Ammon's horn (tissue), 1 donor: ENCODE results near the gene DDX24.

ENCODE experiments used
- DNase-seq: peaks from one replicate; pipeline ENCODE4 v3.0.0-alpha.2; 2016; ENCODE audit warnings: low spot score

DDX24 gene

DNA sequence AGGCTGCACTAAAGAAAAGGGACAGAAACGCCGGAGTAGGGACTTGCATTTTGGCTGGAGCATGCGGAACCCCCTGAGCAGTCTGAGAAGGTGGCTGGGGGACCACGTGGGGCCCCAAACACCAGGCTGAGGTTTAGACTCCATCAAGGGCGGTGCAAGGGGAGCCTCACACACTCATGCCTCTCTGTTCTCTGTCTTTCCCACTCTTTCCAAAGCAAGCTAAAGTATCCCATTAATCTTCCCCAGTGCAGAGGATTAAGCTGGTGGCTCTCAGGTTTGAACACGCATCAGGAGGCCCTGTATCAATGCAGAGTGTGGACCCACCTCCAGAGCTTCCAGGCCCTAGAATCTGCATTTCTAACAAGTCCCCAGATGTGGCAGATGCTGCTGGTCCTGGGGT, 70.4 kb downstream of the DDX24 start:
- no peak for DNase-seq

DNA sequence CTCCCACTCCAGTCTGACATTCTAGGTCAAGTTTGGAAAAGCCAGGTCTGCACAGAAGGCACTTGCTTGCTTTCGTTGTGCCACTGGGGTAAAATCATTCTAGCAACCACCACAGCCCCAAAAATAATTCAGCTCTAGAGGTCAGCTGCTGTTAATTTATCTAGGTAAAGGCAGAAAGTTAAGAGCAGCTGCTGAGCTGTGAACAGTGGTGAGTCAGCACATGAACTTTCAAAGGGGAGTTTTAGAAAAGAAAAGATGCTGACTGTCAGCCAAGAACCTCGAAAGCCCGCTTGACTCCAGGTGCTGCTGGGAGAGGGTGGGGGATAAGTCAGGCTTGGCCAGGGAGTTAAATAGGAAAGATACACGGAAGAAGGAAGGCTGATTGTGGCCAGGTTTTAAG, 71.2 kb downstream of the DDX24 start:
- no peak for DNase-seq

DNA sequence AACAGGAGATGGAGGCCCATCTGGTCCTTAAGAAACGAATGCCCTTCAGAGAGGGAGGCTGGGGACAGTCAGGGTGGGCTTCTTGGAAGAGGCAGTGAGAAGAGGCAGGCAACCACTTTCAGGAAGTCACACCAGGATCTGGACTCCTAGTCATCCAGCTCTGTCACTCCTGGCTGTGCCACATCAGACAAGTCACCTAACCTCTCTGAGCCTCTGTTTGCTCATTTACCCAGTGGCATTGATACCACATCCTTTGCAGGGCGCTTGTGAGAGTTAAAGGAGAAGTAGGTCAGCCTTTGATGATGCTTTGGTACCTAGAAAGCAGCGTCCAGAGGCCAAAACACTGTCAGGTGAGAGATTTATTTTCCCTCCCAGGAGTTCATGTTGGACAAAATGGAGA, 72.8 kb downstream of the DDX24 start:
- no peak for DNase-seq

DNA sequence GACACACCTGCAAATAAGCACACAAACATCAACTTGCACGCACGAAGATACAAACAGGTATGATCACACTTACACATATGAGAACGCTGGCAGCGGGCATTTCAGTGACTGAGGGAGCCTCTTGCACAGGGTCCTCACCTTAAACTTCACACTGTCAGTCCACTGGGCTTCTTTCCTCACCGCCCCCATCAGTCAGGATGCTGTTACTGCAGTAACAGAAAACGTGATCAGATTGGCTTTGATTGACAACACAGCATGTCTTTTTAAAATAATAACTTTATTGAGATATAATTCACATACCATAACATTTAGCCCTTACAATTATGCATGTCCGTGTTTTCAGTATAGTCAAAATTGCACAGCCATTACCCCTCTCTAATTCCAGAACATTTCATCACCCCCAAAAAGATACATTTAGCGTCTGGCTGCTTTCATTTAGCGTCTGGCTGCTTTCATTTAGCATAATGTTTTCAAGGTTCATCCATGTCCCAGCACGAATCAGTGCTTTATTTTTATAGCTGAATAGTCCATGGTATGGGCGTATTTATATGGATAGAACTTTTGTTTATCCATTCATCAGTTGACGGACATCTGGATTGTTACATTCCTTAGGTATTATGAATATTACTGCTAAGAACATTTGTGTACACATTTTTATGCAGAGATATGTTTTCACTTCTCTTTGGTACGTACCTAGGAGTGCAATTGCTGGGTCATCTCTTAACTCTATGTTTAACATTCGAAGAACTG, 75.5 kb downstream of the DDX24 start:
- no peak for DNase-seq

DNA sequence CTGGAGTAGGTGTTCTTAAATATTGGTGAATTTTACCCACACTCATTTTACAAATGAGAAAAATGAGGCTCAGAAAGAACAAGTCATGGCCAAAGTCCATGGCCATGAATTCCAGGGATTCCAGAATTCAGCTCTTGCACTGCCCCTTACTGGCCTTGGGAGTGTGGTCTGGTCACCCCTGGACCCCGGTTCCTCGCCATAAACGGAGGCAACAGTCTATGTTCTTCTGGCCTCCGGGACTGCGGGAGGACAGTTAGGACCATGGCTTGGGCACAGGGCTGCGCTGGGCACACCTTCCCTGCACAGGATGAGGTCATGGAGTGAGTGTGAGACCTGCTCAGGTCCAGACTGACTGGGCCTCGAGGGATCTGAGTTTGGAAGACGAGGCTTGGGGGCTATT, 77.0 kb downstream of the DDX24 start:
- DNase-seq: no peak

DNA sequence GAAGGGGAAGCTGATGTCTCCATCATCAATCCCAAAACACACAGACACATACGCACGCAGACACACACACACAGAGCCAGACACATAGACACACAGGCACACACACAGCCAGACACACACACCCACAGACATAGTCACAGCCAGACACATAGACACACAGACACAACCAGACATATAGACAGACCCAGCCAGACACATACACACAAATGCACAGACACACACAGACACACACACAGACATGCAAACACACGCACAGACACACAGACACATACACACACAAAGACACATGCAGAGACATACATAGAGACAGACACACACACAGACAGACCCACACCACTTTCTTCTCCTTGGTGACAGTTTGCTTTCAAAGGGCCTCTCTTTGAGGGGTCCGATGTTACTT, 77.6 kb downstream of the DDX24 start:
- DNase-seq: no peak

DNA sequence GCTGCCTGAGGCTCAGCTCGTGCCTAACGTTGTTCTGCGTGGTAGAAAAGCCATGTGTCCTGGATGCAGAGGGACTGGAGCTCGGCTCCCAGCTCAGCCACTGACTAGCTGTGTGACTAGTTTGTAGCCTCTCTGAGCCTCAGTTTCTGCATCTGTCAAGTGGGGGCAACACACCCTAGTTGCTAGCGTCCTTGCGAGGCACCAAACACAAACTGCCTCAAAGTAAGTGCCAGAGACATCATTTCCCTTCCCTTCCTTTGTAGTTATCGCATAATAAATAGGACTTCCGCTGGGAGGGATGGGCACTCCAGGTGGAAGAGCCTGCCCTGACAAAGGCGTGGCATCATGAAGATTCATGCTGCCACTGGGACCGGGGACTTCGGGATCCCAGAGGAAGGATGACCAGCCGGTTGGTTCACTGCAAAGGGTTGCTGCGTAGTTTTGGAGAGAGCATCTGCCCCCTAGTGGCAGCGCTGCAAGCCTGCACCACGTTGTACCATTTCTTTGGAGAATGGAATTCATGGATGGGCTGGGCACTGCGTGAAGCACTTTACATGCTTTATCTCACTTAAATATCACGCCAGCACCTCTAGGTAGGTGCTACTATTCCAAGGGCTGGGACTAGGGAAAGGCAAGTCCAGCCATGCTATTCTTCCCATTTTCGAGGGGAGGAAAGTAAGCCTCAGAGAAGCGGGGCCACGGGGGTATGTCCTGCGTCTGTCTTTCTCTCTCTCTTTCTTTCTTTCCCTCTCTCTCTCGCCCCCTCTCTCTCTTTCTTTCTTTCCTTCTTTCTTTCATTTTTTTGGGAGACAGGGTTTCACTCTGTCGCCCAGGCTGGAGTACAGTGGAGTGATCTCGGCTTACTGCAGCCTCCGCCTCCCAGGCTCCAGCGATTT, 79.3 kb downstream of the DDX24 start:
- DNase-seq: peak; percentile 83

DNA sequence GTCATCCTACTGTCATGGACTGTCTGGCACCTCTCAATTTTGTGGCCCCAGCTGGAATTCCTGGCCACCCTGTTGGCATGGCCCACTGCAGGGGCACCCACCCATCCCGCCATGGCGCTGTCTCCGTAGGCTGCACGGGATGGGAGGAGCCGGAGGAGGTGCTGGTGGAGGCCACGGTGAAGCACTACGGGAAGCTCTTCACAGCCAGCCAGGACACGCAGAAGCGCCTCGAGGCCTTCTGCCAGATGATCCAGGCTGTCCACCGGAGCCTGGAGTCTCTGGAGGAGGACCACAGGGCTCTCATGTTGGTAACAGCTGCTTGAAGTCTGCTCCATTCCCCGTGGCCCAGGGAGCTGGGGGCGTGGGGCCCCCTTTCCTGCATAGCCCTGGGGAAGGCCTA, 80.0 kb downstream of the DDX24 start:
- no peak for DNase-seq

DNA sequence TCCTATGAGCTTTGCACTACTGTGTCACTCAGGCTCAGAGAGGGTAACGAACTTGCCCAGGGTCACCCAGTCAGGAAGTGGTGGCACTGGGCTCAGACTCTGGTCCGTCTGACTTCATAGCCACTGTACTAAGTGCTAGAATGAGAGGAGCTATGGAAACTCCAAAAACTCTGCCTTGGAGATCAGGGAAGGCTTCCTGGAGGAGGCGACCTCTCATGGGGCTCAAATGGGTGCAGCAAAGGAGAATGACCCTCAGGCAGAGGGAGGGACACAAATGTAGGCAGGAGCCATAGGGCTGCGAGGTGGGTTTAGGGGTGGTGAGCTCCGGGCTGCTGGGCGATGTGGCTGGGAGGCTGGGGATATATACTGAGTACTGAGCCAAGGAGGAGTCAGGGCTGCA, 80.7 kb downstream of the DDX24 start:
- DNase-seq: no peak

DNA sequence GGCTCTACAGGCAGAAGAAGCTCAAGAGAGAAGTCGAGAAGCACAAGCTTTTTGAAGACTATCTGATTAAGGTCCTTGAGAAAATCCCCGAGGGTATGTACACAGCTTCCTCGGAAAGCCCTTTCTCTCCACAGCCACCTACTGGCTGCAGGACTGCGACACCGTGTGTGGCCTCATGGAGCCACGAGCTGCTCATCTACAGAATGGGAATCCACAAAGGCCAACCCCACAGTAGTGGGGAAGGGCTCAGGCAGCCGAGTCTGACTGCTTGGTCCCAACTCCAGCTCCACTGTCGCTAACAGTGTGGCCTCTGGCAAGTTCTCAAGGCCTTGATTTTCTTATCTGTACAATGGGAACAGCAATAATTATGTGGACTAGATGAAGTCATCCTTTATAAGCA, 81.4 kb downstream of the DDX24 start:
- no peak for DNase-seq

DNA sequence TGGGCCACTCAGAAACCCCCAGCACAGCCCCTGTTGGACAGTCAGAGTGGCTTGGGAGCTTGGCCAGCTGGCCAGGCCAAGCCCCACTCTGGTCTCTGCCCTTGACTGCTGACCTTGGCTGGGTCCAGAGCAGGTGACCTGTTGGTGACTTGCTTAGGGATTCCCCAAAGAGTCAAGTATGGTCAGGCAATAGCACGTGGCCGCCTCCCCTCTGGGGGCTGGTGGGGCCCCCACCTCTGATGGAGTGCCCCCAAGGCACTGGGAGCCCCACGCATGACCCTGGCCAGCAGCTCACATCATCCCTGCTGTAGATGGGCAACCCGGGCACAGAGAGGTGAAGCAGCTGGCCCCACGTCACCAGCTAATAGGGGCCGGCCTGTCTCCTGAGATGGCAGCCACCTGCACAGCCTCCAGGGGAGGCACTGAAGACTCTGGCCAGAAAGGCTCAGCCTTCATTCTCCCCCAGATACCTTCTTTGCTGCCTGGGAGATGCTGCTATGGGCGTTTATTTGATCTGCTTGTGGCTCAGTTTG, 82.1 kb downstream of the DDX24 start:
- DNase-seq: no peak
